ENCODE measurements around the gene PRKCA.

The PRKCA gene

GRCh38 chr17:66678827-66679226 is 376.4 kb downstream of the PRKCA start:
- no peak for DNase-seq
- intact Hi-C loops (cut with DNase I), result no loop called here

GRCh38 chr17:66679631-66680517 is 377.5 kb downstream of the PRKCA start:
- no peak for DNase-seq
- intact Hi-C loops (cut with DNase I), result no loop called here

GRCh38 chr17:66682283-66682682 is 379.9 kb downstream of the PRKCA start:
- peak in 8 of 10 donors; percentile 33 to 92 (median 56) for DNase-seq
- intact Hi-C loops (cut with DNase I), result no loop called here

- DNase-seq, result no peak
- intact Hi-C loops (cut with DNase I), result no loop called here
These were observed 381.8 kb downstream of the PRKCA start for GRCh38 chr17:66684261-66684660.

- no peak for DNase-seq
- intact Hi-C loops (cut with DNase I), result no loop called here
These were observed 382.3 kb downstream of the PRKCA start for GRCh38 chr17:66684731-66685130.

- intact Hi-C loops (cut with DNase I), result no loop called here
- DNase-seq, result no peak
These were observed 384.2 kb downstream of the PRKCA start for GRCh38 chr17:66686601-66687000.

GRCh38 chr17:66687570-66688284 is 385.3 kb downstream of the PRKCA start:
- DNase-seq, result no peak
- intact Hi-C loops (cut with DNase I), result no loop called here

GRCh38 chr17:66689221-66689620 is 386.8 kb downstream of the PRKCA start:
- no peak for DNase-seq
- intact Hi-C loops (cut with DNase I), result no loop called here

- DNase-seq, result no peak
- intact Hi-C loops (cut with DNase I), result no loop called here
These were observed 387.8 kb downstream of the PRKCA start for GRCh38 chr17:66690166-66690565.

GRCh38 chr17:66691644-66692420 is 389.4 kb downstream of the PRKCA start:
- intact Hi-C loops (cut with DNase I), result no loop called here
- peak in 1 of 10 donors; percentile 87 for DNase-seq

- intact Hi-C loops (cut with DNase I), result no loop called here
- DNase-seq, result no peak
These were observed 389.9 kb downstream of the PRKCA start for GRCh38 chr17:66692421-66692690.

GRCh38 chr17:66695098-66695497 is 392.7 kb downstream of the PRKCA start:
- intact Hi-C loops (cut with DNase I), result no loop called here

GRCh38 chr17:66698270-66698669 is 395.9 kb downstream of the PRKCA start:
- no peak for DNase-seq
- intact Hi-C loops (cut with DNase I), result no loop called here

More at GRCh38 chr17:66695098-66695497, 392.7 kb downstream of the PRKCA start:
- no peak for DNase-seq

GRCh38 chr17:66701462-66701861 is 399.0 kb downstream of the PRKCA start:
- intact Hi-C loops (cut with DNase I), result no loop called here
- no peak for DNase-seq

- DNase-seq, result no peak
- intact Hi-C loops (cut with DNase I), result no loop called here
These were observed 399.9 kb downstream of the PRKCA start for GRCh38 chr17:66702106-66702936.

- intact Hi-C loops (cut with DNase I), result no loop called here
- no peak for DNase-seq
These were observed 402.6 kb downstream of the PRKCA start for GRCh38 chr17:66704858-66705520.

- no peak for DNase-seq
- intact Hi-C loops (cut with DNase I), result no loop called here
These were observed 404.5 kb downstream of the PRKCA start for GRCh38 chr17:66706851-66707450.

GRCh38 chr17:66711401-66711800 is 409.0 kb downstream of the PRKCA start:
- no peak for DNase-seq
- intact Hi-C loops (cut with DNase I), result no loop called here

GRCh38 chr17:66711881-66712321 is 409.5 kb downstream of the PRKCA start:
- DNase-seq, result no peak
- intact Hi-C loops (cut with DNase I), result no loop called here
